SK-N-SH (cell line): ENCODE results near the gene LSM14B. TPM values are rescaled to one million over a fixed set of nuclear protein-coding genes. Genes with fewer than 3 reads are reported as not detected.

Source experiments
- CTCF ChIA-PET: fragments of 300-600, 350-600 bp; formaldehyde crosslinking; extraction: SDS; loops from one replicate; lab custom pipeline; 2021; lab: Yijun Ruan, JAX
- POLR2A ChIA-PET: fragments of 350-600 bp; sonication (Branson Sonifier 250); formaldehyde crosslinking; extraction: SDS; loops from one replicate; lab custom pipeline; 2020; ENCODE audit warnings: antibody characterized with exemption, inconsistent platforms; lab: Yijun Ruan, JAX
- DNase-seq: peaks from one replicate; pipeline ENCODE4 v3.0.0; 2012
- H2AFZ ChIP-seq: fragments of 200-600 bp; sonication (generic); 2 replicates; pipeline ENCODE4 v1.8.1; 2016; ENCODE audit warnings: antibody characterized with exemption, mild to moderate bottlenecking, low read depth
- H3F3A ChIP-seq: fragments of 200-600 bp; sonication (generic); replicated peaks from 2 replicates; pipeline ENCODE3; 2016; ENCODE audit warnings: antibody characterized with exemption, mild to moderate bottlenecking; ENCODE audit not compliant: insufficient read depth
- H3K27ac ChIP-seq, 2 experiments: fragments of 200-500 bp in 1 of 2; fragments of 200-600 bp in 1 of 2; sonication (Bioruptor generic) in 1 of 2; sonication (generic), shearing (Covaris generic) in 1 of 2; 2 replicates each; pipeline versions ENCODE4 v1.5.1 to v1.6.1; 2014 to 2016; ENCODE audit warnings: low read depth in 2 of 2, inconsistent platforms in 1 of 2, low read length in 1 of 2, mild to moderate bottlenecking in 1 of 2, mixed read lengths in 1 of 2
- H3K27me3 ChIP-seq: fragments of 200-600 bp; sonication (generic), shearing (Covaris generic); 2 replicates; pipeline ENCODE4 v1.6.1; 2016; ENCODE audit warnings: mixed run types; ENCODE audit not compliant: insufficient read depth
- H3K36me3 ChIP-seq, 2 experiments: fragments of 200-500 bp in 1 of 2; fragments of 200-600 bp in 1 of 2; sonication (Bioruptor generic) in 1 of 2; sonication (generic) in 1 of 2; replicated peaks in 1 of 2; 2 replicates each; pipeline versions ENCODE3 to v1.5.1; 2014 to 2016; ENCODE audit warnings: low read length in 1 of 2, mild to moderate bottlenecking in 1 of 2; ENCODE audit not compliant: insufficient read depth in 2 of 2, control insufficient read depth in 1 of 2
- H3K4me1 ChIP-seq, 2 experiments: fragments of 200-500 bp in 1 of 2; fragments of 200-600 bp in 1 of 2; sonication (Bioruptor generic) in 1 of 2; sonication (generic), shearing (Covaris generic) in 1 of 2; 2 replicates each; pipeline versions ENCODE4 v1.5.1 to v1.6.1; 2014 to 2016; ENCODE audit warnings: low read depth in 1 of 2, low read length in 1 of 2, mixed run types in 1 of 2; ENCODE audit not compliant: insufficient read depth in 2 of 2, control insufficient read depth in 1 of 2
- H3K4me2 ChIP-seq: fragments of 200-600 bp; sonication (generic), shearing (Covaris generic); 2 replicates; pipeline ENCODE4 v1.6.1; 2017; ENCODE audit warnings: mixed run types
- H3K4me3 ChIP-seq, 2 experiments: fragments of 200-500 bp in 1 of 2; fragments of 200-600 bp in 1 of 2; sonication (Bioruptor generic) in 1 of 2; sonication (generic), shearing (Covaris generic) in 1 of 2; 2 replicates each; pipeline versions ENCODE4 v1.5.1 to v1.8.1; 2014 to 2016; ENCODE audit warnings: low read depth in 2 of 2, inconsistent platforms in 1 of 2, low read length in 1 of 2, mild to moderate bottlenecking in 1 of 2, mixed read lengths in 1 of 2, moderate library complexity in 1 of 2
- H3K79me2 ChIP-seq: fragments of 200-600 bp; sonication (generic); 2 replicates; pipeline ENCODE4 v1.8.1; 2017; ENCODE audit warnings: mild to moderate bottlenecking; ENCODE audit not compliant: insufficient read depth
- H3K9ac ChIP-seq: fragments of 200-600 bp; sonication (generic); 2 replicates; pipeline ENCODE4 v1.6.1; 2017; ENCODE audit warnings: mixed run types
- H3K9me2 ChIP-seq: fragments of 200-600 bp; sonication (generic); 2 replicates; pipeline ENCODE4 v1.6.1; 2017; ENCODE audit warnings: mixed run types
- H3K9me3 ChIP-seq: fragments of 200-600 bp; sonication (generic); 2 replicates; pipeline ENCODE4 v1.6.1; 2017; ENCODE audit warnings: mixed run types, mild to moderate bottlenecking, moderate library complexity
- H4K20me1 ChIP-seq: fragments of 200-600 bp; sonication (generic); 2 replicates; pipeline ENCODE4 v1.6.1; 2017; ENCODE audit warnings: mild to moderate bottlenecking, mixed run types; ENCODE audit not compliant: insufficient read depth
- CHD2 ChIP-seq: fragments of 150-350 bp; IDR thresholded peaks from 2 replicates; pipeline ENCODE4 v1.6.1; 2018; ENCODE audit warnings: low read length; ENCODE audit not compliant: partially characterized antibody
- EZH2phosphoT487 ChIP-seq: fragments of 200-600 bp; sonication (generic); IDR thresholded peaks from 2 replicates; pipeline ENCODE4 v1.6.1; 2017; ENCODE audit warnings: low read depth, mixed run types, mild to moderate bottlenecking, antibody characterized with exemption, moderate library complexity, borderline replicate concordance
- FOSL2 ChIP-seq: IDR thresholded peaks from 2 replicates; pipeline ENCODE4 v1.4.0; 2012; ENCODE audit warnings: low read depth, mild to moderate bottlenecking, moderate library complexity, borderline replicate concordance
- FOXM1 ChIP-seq: IDR thresholded peaks from 2 replicates; pipeline ENCODE4 v1.4.0; 2012; ENCODE audit warnings: low read depth, mild to moderate bottlenecking
- GABPA ChIP-seq: IDR thresholded peaks from 2 replicates; pipeline ENCODE4 v1.4.0; 2012; ENCODE audit warnings: low read depth, mild to moderate bottlenecking
- GATA2 ChIP-seq: sonication (generic); formaldehyde crosslinking; IDR thresholded peaks from 2 replicates; pipeline ENCODE4 v1.5.0; 2020; ENCODE audit warnings: mild to moderate bottlenecking, missing genetic modification reagents
- JUND ChIP-seq: IDR thresholded peaks from 2 replicates; pipeline ENCODE4 v1.4.0; 2012
- MEF2A ChIP-seq: IDR thresholded peaks from 2 replicates; pipeline ENCODE4 v1.4.0; 2012; ENCODE audit warnings: low read depth, borderline replicate concordance
- NFIC ChIP-seq: IDR thresholded peaks from 2 replicates; pipeline ENCODE4 v1.4.0; 2012; ENCODE audit warnings: borderline replicate concordance
- POLR2AphosphoS5 ChIP-seq: IDR thresholded peaks from 2 replicates; pipeline ENCODE4 v1.6.1; 2012; ENCODE audit warnings: low read depth, low read length
- RFX5 ChIP-seq: IDR thresholded peaks from 2 replicates; pipeline ENCODE4 v1.6.1; 2012; ENCODE audit warnings: mild to moderate bottlenecking, improper control_type of control experiment, low read length
- SMC3 ChIP-seq: IDR thresholded peaks from 2 replicates; pipeline ENCODE4 v1.6.1; 2012; ENCODE audit warnings: low read depth, low read length, improper control_type of control experiment
- YY1 ChIP-seq: IDR thresholded peaks from 2 replicates; pipeline ENCODE4 v1.4.0; 2012; ENCODE audit warnings: low read depth, mild to moderate bottlenecking
- WGBS: methylation state at CpG from one replicate; pipeline ENCODE4 v1.1.6; 2017; ENCODE audit warnings: low lambda C conversion rate; 5-methylcytosine and 5-hydroxymethylcytosine counted together
- polyA plus RNA-seq, 3 experiments: library from polyadenylated mRNA; depleted of rRNA; stranded (reverse); fragments of >200 nt; gene quantifications; 2 replicates each; pipeline ENCODE4 v1.2.3, GENCODE V29; 2012
- TF ChIP-seq, protein P1 (sequence below): IDR thresholded peaks from 2 replicates; pipeline ENCODE4 v1.4.0; 2012; ENCODE audit warnings: low read depth, borderline replicate concordance
- TF ChIP-seq, protein P2 (sequence below): fragments of 150-350 bp; IDR thresholded peaks from 2 replicates; pipeline ENCODE4 v1.6.1; 2017; ENCODE audit warnings: antibody characterized with exemption, low read length, low read depth, borderline replicate concordance
- TF ChIP-seq, protein P3 (sequence below): fragments of 200-600 bp; sonication (generic); IDR thresholded peaks from 2 replicates; pipeline ENCODE4 v1.6.1; 2017; ENCODE audit warnings: antibody characterized with exemption, mild to moderate bottlenecking, moderate library complexity
- TF ChIP-seq, protein P4 (sequence below): IDR thresholded peaks from 2 replicates; pipeline ENCODE4 v1.4.0; 2012; ENCODE audit warnings: low read depth
- TF ChIP-seq, protein P5 (sequence below): fragments of 150-350 bp; IDR thresholded peaks from 2 replicates; pipeline ENCODE4 v1.6.1; 2016; ENCODE audit warnings: mild to moderate bottlenecking, low read depth, low read length
- TF ChIP-seq, protein P6 (sequence below): IDR thresholded peaks from 2 replicates; pipeline ENCODE4 v1.4.0; 2012; ENCODE audit warnings: low read depth, borderline replicate concordance

Gene LSM14B
- polyA plus RNA-seq, 1 of the 3 experiments (the other 2 are of a cell fraction) = 64.6 TPM

DNA sequence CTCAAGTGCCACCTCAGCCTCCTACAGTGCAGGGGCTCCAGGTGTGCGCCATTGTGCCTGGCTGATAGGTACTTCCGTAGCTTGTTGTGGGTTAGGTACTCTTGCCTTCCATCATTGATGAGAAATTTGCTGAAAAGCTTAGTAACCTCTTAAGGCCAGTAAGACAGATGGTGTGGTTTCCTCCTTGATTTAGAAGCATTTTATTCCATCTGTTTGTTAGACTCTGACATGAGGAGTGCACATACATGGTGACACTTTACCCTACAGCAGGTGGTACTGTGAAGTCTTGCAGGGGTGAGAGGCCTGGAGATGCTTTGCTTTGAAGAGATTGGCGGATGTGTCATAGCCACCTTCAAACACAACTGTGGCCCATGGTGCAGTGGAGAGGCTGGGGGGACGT is 45.8 kb downstream of the LSM14B start:
- H3K4me2 ChIP-seq = no peak overlapping the region
- H4K20me1 ChIP-seq = no peaks in the 10 kb centered on the region
- H2AFZ ChIP-seq = no peak overlapping the region
- H3K9me3 ChIP-seq = no peaks in the 10 kb centered on the region
- H3K9ac ChIP-seq = no peak overlapping the region
- H3K79me2 ChIP-seq = no peaks in the 10 kb centered on the region
- CTCF ChIA-PET = interaction anchor here (0.9 kb wide), 1 partner anchor 10 kb away, joined by 4 read pairs; no protein-coding TSS in a partner anchor
- POLR2A ChIA-PET = interaction anchor here (0.7 kb wide), 1 partner anchor 21 kb away, joined by 3 read pairs; no protein-coding TSS in a partner anchor
- no peak overlapping the region for H3K27ac ChIP-seq
- TF ChIP-seq FOSL2 (no peak), NFIC (no peak), JUND (no peak), CHD2 (no peak), EZH2phosphoT487 (no peak), GATA2 (CRISPR knock-in tag) (no peak), MEF2A (no peak), YY1 (no peak), POLR2AphosphoS5 (no peak), SMC3 (no peak), GABPA (no peak), FOXM1 (no peak), RFX5 (no peak)
- TF ChIP-seq, protein P1, sequence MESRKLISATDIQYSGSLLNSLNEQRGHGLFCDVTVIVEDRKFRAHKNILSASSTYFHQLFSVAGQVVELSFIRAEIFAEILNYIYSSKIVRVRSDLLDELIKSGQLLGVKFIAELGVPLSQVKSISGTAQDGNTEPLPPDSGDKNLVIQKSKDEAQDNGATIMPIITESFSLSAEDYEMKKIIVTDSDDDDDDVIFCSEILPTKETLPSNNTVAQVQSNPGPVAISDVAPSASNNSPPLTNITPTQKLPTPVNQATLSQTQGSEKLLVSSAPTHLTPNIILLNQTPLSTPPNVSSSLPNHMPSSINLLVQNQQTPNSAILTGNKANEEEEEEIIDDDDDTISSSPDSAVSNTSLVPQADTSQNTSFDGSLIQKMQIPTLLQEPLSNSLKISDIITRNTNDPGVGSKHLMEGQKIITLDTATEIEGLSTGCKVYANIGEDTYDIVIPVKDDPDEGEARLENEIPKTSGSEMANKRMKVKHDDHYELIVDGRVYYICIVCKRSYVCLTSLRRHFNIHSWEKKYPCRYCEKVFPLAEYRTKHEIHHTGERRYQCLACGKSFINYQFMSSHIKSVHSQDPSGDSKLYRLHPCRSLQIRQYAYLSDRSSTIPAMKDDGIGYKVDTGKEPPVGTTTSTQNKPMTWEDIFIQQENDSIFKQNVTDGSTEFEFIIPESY = no peak
- TF ChIP-seq, protein P2, sequence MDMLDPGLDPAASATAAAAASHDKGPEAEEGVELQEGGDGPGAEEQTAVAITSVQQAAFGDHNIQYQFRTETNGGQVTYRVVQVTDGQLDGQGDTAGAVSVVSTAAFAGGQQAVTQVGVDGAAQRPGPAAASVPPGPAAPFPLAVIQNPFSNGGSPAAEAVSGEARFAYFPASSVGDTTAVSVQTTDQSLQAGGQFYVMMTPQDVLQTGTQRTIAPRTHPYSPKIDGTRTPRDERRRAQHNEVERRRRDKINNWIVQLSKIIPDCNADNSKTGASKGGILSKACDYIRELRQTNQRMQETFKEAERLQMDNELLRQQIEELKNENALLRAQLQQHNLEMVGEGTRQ = no peak
- TF ChIP-seq, protein P3, sequence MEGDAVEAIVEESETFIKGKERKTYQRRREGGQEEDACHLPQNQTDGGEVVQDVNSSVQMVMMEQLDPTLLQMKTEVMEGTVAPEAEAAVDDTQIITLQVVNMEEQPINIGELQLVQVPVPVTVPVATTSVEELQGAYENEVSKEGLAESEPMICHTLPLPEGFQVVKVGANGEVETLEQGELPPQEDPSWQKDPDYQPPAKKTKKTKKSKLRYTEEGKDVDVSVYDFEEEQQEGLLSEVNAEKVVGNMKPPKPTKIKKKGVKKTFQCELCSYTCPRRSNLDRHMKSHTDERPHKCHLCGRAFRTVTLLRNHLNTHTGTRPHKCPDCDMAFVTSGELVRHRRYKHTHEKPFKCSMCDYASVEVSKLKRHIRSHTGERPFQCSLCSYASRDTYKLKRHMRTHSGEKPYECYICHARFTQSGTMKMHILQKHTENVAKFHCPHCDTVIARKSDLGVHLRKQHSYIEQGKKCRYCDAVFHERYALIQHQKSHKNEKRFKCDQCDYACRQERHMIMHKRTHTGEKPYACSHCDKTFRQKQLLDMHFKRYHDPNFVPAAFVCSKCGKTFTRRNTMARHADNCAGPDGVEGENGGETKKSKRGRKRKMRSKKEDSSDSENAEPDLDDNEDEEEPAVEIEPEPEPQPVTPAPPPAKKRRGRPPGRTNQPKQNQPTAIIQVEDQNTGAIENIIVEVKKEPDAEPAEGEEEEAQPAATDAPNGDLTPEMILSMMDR = no peak
- TF ChIP-seq, protein P4, sequence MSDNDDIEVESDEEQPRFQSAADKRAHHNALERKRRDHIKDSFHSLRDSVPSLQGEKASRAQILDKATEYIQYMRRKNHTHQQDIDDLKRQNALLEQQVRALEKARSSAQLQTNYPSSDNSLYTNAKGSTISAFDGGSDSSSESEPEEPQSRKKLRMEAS = no peak
- TF ChIP-seq, protein P5, sequence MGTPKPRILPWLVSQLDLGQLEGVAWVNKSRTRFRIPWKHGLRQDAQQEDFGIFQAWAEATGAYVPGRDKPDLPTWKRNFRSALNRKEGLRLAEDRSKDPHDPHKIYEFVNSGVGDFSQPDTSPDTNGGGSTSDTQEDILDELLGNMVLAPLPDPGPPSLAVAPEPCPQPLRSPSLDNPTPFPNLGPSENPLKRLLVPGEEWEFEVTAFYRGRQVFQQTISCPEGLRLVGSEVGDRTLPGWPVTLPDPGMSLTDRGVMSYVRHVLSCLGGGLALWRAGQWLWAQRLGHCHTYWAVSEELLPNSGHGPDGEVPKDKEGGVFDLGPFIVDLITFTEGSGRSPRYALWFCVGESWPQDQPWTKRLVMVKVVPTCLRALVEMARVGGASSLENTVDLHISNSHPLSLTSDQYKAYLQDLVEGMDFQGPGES = no peak
- TF ChIP-seq, protein P6, sequence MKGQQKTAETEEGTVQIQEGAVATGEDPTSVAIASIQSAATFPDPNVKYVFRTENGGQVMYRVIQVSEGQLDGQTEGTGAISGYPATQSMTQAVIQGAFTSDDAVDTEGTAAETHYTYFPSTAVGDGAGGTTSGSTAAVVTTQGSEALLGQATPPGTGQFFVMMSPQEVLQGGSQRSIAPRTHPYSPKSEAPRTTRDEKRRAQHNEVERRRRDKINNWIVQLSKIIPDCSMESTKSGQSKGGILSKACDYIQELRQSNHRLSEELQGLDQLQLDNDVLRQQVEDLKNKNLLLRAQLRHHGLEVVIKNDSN = no peak
- TF ChIP-seq, all 33 proteins: peak for 0
- no peaks in the 10 kb centered on the region for H3K27me3 ChIP-seq
- H3K36me3 ChIP-seq = peaks cover 3 to 31% of the 10 kb centered on the region in 2 experiments
- WGBS = 90% methylated on average over 4 of the region's 4 CpGs
- H3K4me3 ChIP-seq = no peak overlapping the region
- no peak for DNase-seq
- no peaks in the 10 kb centered on the region for H3K4me1 ChIP-seq
- no peaks in the 10 kb centered on the region for H3F3A ChIP-seq
- H3K9me2 ChIP-seq = no peaks in the 10 kb centered on the region
